Mesangial cell (primary cell): Measurements from ENCODE around the gene SPTY2D1. TPM values are rescaled to one million over a fixed set of nuclear protein-coding genes. Genes with fewer than 3 reads are reported as not detected.

Source experiments
- total RNA-seq: library from RNA; depleted of rRNA; stranded (reverse); fragments of >200 nt; gene quantifications from 2 replicates; pipeline ENCODE4 v1.2.3, GENCODE V29; 2015

The SPTY2D1 gene, protein sequence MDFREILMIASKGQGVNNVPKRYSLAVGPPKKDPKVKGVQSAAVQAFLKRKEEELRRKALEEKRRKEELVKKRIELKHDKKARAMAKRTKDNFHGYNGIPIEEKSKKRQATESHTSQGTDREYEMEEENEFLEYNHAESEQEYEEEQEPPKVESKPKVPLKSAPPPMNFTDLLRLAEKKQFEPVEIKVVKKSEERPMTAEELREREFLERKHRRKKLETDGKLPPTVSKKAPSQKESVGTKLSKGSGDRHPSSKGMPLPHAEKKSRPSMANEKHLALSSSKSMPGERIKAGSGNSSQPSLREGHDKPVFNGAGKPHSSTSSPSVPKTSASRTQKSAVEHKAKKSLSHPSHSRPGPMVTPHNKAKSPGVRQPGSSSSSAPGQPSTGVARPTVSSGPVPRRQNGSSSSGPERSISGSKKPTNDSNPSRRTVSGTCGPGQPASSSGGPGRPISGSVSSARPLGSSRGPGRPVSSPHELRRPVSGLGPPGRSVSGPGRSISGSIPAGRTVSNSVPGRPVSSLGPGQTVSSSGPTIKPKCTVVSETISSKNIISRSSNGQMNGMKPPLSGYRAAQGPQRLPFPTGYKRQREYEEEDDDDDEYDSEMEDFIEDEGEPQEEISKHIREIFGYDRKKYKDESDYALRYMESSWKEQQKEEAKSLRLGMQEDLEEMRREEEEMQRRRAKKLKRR
- total RNA-seq: 8.5 and 16.5 TPM in 2 replicates

DNA sequence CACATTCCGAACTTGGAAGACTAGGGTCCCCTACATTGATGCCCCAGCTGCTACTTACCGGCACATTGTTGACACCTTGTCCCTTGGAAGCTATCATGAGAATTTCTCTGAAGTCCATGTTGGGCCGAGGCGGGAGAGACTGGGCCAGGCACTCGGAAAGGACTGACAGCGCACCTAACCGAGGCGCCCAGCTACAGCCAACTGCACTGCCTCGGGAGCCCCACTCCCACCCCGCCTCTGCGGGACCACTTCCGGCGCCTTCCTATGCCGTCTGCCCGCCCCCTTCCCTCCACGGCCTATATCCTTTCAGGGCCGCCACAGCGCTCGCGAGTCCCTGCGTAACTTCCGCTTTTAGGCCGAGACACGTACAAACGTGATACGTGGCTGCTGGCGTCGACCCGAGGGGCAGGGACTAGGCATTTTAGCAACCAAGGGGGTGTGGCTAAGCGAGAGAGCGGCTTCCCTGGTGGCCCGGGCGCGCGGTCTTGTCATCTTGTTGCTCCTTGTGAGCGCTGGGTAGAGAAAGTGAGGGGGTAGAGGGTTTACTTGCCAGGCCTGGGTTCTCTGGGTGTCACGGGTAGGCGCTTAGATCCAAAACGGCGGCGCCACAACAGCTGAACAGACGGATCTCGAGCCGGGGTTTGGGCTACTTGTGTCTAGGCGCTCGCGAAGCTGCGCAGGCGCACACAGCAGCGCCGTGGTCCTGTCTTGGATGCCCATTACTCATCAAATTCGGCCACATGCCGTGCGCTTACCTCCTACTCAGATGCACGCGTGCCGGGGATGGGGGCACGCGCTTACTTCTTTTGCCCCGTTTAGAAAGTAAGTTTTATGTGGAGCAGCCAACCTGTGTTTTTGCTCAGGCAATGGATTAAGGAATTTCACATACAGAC, at the start of gene SPTY2D1:
Gene SPTY2D1 (minus strand): TSS at position 203 of the 893 bp plus-strand sequence. CDS start 85 bp downstream, at position 118.

DNA sequence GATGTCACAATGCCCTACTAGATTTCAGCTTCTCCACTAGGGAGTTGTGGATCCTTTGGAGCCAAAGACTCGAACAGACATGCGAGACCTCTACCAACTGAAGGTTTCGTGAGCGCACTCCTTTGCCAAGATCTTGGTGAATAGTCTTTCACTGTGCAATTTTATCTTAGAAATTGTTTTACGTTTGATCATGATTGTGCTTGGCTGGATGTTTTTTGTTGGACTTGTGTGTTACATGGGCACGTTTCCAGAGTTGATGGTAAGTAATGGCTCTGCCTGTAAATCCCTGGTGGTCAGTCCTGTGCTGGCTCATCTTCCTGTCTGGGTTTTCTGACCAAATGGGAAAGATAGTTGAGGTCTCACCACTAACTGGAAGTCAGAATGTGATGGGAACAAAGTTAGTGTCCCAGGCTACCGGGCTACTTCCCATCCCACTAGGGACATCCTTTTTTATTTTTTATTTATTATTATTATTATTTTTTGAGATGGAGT, 34.4 kb downstream of the SPTY2D1 start, which contains the start of gene MISFA:
Gene MISFA (plus strand): TSS at position 51 of the 492 bp plus-strand sequence. CDS start 140 bp downstream, at position 191.

DNA sequence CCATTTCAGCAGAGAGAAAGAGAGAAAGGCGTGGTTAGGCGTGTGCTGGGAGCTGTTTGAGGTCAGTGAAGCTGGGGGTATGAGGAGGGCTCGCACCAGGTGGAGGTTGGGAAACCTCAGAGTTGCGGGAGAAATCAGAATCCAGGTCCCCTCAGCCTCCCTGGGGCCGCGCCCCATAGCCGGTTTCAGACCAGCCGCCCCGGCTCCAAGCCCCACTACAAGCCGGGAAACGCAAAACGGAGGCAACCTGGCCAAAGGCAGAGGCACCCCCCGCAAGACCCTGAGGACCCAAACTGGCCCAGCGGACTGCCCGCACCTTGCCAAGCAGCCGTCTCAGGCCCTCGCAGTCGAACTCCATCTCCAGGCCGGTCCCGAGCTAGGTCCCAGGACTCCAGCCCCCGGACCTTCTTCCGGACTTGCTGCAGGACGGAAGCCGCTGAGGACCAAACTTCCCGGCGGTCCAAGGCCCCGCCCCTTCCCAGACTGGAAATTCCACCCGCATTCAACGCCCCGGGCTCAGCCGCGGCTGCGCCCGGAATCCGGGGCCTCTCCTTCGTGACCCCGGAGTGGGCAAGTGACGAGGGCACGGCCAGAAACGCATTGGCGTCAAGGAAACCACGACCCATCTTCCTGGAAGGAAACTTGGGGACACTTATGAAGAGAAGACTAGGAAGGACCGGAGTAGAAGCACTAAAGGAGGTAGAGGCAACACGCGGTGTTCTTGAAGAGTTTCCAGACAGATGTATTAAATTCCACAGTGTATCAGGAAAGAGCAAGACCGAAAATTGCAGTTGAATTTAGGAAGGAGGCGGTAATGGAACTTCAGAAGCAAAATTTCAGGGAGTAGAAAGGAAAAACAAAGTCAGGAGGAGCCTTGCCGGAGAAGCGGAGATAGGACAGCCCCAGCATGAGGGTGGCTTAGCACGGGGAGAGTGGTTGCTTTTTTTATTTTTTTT, 45.6 kb downstream of the SPTY2D1 start, which contains the start of gene UEVLD:
Gene UEVLD (minus strand): TSS at position 438 of the 956 bp plus-strand sequence. CDS start 80 bp downstream, at position 358.

Other genes starting within 250 kb of the SPTY2D1 start
- gene LDHA, start 239.8 kb downstream of the SPTY2D1 start, total RNA-seq: 237 and 629 TPM in 2 replicates
- 0.81 TPM in 1 of 2 replicates, not detected in the other for gene LDHC, start 222.0 kb downstream of the SPTY2D1 start, total RNA-seq
- not detected in 2 replicates for gene LDHAL6A, start 178.5 kb downstream of the SPTY2D1 start, total RNA-seq
- gene TSG101, start 107.4 kb downstream of the SPTY2D1 start, total RNA-seq: 74.3 and 87.3 TPM in 2 replicates
- gene UEVLD, start 45.6 kb downstream of the SPTY2D1 start, total RNA-seq: 12.3 and 17.8 TPM in 2 replicates
- not detected in 2 replicates for gene MISFA, start 34.6 kb downstream of the SPTY2D1 start, total RNA-seq
- 0.49 and 4.1 TPM in 2 replicates for gene TMEM86A, start 64.4 kb upstream of the SPTY2D1 start, total RNA-seq
- gene IGSF22, start 91.8 kb upstream of the SPTY2D1 start, total RNA-seq: under 0.01 and 0.38 TPM in 2 replicates
- gene PTPN5, start 157.5 kb upstream of the SPTY2D1 start, total RNA-seq: not detected in 2 replicates